Neural progenitor cell (in vitro differentiated cells): ENCODE measurements around the gene MYH10.

ENCODE experiments used
- EZH2 ChIP-seq: fragments of 200-600 bp; sonication (generic); IDR thresholded peaks from 2 replicates; pipeline ENCODE4 v1.6.1; 2017; ENCODE audit warnings: antibody characterized with exemption, mild to moderate bottlenecking, moderate library complexity
- EZH2phosphoT487 ChIP-seq: fragments of 200-600 bp; sonication (generic); IDR thresholded peaks from 2 replicates; pipeline ENCODE4 v1.6.1; 2017; ENCODE audit warnings: antibody characterized with exemption
- TF ChIP-seq, protein P1 (sequence below): fragments of 200-600 bp; sonication (generic); IDR thresholded peaks from 2 replicates; pipeline ENCODE4 v1.5.1; 2017; ENCODE audit warnings: antibody characterized with exemption, mild to moderate bottlenecking

DNA sequence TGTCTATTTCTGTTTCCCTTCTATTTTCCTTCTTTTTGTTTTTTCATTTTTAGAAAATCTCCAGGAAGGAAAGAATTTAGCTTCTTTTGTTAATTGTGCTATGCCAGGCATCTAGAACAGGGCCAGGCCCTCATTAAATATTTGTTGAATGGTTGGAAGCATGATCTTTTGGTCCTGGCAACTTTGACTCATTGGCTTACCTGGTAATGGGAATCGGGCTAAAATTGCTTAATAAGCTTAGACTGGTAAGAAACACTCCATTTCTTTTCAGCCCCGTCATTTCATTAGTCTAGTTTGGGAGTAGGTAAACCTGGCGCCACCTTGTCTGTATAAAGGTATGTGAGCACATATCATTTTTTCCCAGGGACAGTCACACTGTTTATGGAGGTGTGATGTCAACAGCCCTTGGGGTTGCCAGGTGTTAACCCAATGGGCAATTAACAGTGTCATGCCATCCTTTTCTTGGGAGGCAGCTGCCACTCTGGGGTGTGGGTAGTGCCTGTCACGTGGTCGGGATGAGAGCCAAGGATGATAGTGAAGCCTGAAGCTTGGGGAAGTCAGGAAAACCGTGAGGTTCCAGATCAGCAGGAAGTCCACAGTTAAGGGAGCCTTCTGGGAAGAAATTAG lies 204.3 kb downstream of the MYH10 start:
- no peak for TF ChIP-seq EZH2
- TF ChIP-seq, protein P1, sequence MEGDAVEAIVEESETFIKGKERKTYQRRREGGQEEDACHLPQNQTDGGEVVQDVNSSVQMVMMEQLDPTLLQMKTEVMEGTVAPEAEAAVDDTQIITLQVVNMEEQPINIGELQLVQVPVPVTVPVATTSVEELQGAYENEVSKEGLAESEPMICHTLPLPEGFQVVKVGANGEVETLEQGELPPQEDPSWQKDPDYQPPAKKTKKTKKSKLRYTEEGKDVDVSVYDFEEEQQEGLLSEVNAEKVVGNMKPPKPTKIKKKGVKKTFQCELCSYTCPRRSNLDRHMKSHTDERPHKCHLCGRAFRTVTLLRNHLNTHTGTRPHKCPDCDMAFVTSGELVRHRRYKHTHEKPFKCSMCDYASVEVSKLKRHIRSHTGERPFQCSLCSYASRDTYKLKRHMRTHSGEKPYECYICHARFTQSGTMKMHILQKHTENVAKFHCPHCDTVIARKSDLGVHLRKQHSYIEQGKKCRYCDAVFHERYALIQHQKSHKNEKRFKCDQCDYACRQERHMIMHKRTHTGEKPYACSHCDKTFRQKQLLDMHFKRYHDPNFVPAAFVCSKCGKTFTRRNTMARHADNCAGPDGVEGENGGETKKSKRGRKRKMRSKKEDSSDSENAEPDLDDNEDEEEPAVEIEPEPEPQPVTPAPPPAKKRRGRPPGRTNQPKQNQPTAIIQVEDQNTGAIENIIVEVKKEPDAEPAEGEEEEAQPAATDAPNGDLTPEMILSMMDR: no peak
- no peak for TF ChIP-seq EZH2phosphoT487
